Mammary epithelial cell (primary cell): ENCODE measurements around the gene SLC28A1.

Source experiments
- CTCF ChIP-seq, 2 donors: IDR thresholded peaks in 1 of 2; conservative IDR thresholded peaks in 1 of 2; 2 replicates each; pipeline ENCODE4 v1.5.1; 2011 to 2012; ENCODE audit warnings: inconsistent platforms in 2 of 2, low read length in 2 of 2, mild to moderate bottlenecking in 2 of 2, control low read depth in 1 of 2, low read depth in 1 of 2; ENCODE audit not compliant: insufficient read depth in 1 of 2; ENCODE audit errors: extremely low read depth in 1 of 2
- EZH2 ChIP-seq: IDR thresholded peaks from 2 replicates; pipeline ENCODE4 v1.6.1; 2012; ENCODE audit warnings: low read length, inconsistent platforms, borderline replicate concordance

DNA sequence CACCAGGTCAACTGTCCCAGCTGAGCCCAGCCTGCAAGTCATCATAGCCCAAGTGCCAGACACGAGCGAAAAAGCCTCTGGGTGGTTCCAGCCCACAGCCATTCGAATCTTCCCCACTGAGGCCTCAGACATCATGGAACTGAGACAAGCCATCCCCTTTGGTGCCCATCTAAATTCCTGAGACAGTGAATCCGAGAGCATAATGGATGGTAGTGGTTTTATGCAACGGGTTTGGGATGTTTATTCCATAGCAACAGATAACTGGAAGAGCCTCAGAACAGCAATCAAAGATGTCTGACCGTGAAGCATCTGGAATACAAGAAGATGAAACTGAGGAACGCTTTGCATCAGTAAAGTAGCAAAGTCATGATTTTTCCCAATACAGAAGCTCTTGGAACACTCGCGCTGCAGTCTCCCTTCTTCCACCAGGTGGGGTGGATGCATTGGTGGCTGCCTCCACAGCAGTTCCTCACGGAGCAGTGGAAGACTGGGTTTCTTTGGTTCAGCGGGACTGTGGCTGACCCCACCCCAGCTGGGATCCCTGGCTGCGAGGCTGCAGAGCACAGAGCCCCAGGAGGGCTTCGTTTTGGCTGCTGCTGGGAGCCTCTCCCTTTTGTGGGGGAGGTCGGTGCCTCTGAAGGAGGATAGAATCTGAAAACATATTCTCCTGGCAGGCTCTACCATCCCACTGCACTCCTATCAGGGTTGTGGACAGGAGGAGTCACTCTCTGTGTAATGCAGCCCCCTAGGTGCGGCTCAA lies 70.8 kb downstream of the SLC28A1 start:
- TF ChIP-seq CTCF (conservative IDR thresholded peaks at IDR 0.05 in 1 of 2, IDR thresholded peaks at IDR 0.05 in 1 of 2; ENCODE audit: extremely low read depth in 1 of 2, insufficient read depth in 1 of 2, low read depth in 1 of 2, low read length in 2 of 2) (peak; percentile 90 to 96), EZH2 (no peak)
